Prostate gland (tissue), 2 donors: Measurements from ENCODE around the gene SCYGR3. TPM values are rescaled to one million over a fixed set of nuclear protein-coding genes. Genes with fewer than 3 reads are reported as not detected.

Source experiments
- DNase-seq: peaks from one replicate; pipeline ENCODE4 v3.0.0-alpha.2; 2019; ENCODE audit warnings: low spot score
- H3K27ac ChIP-seq, 2 donors: fragments of 200-600 bp; sonication (generic); 2 replicates each; pipeline ENCODE4 v1.5.1; 2017 to 2019
- H3K27me3 ChIP-seq: fragments of 200-600 bp; sonication (generic); replicated peaks from 2 replicates; pipeline ENCODE4 v1.5.1; 2019; ENCODE audit not compliant: insufficient read depth
- H3K36me3 ChIP-seq, 2 donors: fragments of 200-600 bp; sonication (generic); 1 replicate in 1 of 2; 2 replicates in 1 of 2; pipeline versions ENCODE4 v1.5.1 to v1.8.1; 2017 to 2019
- H3K4me1 ChIP-seq: fragments of 200-600 bp; sonication (generic); replicated peaks from 2 replicates; pipeline ENCODE4 v1.5.1; 2019
- H3K4me3 ChIP-seq, 2 donors: fragments of 200-600 bp; sonication (generic); 2 replicates each; pipeline ENCODE4 v1.5.1; 2017 to 2019
- H3K9me3 ChIP-seq: fragments of 200-600 bp; sonication (generic); 2 replicates; pipeline ENCODE4 v1.5.1; 2017
- POLR2A ChIP-seq: fragments of 450-650 bp; IDR thresholded peaks from one replicate; pipeline ENCODE4 v1.6.1; 2016; ENCODE audit warnings: antibody characterized with exemption, mild to moderate bottlenecking
- POLR2AphosphoS5 ChIP-seq: sonication (generic); formaldehyde crosslinking; IDR thresholded peaks from one replicate; pipeline ENCODE4 v1.6.1; 2017; ENCODE audit warnings: antibody characterized with exemption
- WGBS: methylation state at CpG from one replicate; pipeline ENCODE4 v1.1.5; 2018; 5-methylcytosine and 5-hydroxymethylcytosine counted together
- intact Hi-C: fragments of 100-400 bp; cut with DNase I; formaldehyde crosslinking; loops from one replicate; pipeline ENCODE4 v1.14.2; 2022
- total RNA-seq, 2 donors: library from RNA; depleted of rRNA; stranded (reverse); fragments of >200 nt; gene quantifications; one replicate each; pipeline ENCODE4 v1.1.0, GENCODE V29; 2016
- TF ChIP-seq, protein P1 (sequence below), 4 experiments: fragments of 200-600 bp in 2 of 4; fragments of 450-650 bp in 2 of 4; sonication (generic) in 2 of 4; IDR thresholded peaks; 1 replicate in 3 of 4; 2 replicates in 1 of 4; pipeline ENCODE4 v1.5.1; 2016 to 2019; ENCODE audit warnings: antibody characterized with exemption in 4 of 4, mild to moderate bottlenecking in 2 of 4, moderate library complexity in 2 of 4

The SCYGR3 gene
- total RNA-seq, 2 donors from 2014 or later = not detected

DNA sequence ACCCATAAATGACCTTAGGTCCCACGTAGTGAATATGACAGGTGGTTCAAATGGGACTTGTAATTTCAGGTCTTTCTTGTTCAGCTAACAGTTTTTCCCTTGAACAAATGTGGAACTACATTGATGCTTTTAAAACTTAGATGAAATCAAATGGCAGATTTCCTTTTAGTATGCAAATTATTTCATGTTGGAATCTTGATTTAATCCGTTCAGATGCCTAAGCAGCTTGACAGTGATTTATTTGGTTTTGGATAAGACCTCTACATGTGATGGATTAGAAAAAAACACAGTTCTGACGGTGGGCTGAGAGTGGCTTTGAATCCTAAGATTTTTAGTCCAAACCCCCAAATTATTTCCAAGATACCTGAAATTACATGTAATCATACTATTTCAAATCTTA, 19.6 kb upstream of the SCYGR3 start:
- no peak for DNase-seq
- intact Hi-C loops = no loop called here
- H3K9me3 ChIP-seq = no peaks in the 10 kb centered on the region
- 54% methylated on average over 3 of the region's 3 CpGs for WGBS
- TF ChIP-seq POLR2AphosphoS5 = no peak
- no peak for TF ChIP-seq POLR2A
- TF ChIP-seq, protein P1, sequence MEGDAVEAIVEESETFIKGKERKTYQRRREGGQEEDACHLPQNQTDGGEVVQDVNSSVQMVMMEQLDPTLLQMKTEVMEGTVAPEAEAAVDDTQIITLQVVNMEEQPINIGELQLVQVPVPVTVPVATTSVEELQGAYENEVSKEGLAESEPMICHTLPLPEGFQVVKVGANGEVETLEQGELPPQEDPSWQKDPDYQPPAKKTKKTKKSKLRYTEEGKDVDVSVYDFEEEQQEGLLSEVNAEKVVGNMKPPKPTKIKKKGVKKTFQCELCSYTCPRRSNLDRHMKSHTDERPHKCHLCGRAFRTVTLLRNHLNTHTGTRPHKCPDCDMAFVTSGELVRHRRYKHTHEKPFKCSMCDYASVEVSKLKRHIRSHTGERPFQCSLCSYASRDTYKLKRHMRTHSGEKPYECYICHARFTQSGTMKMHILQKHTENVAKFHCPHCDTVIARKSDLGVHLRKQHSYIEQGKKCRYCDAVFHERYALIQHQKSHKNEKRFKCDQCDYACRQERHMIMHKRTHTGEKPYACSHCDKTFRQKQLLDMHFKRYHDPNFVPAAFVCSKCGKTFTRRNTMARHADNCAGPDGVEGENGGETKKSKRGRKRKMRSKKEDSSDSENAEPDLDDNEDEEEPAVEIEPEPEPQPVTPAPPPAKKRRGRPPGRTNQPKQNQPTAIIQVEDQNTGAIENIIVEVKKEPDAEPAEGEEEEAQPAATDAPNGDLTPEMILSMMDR (IDR thresholded peaks at IDR 0.05) = no peak
- no peaks in the 10 kb centered on the region for H3K27me3 ChIP-seq
- no peaks in the 10 kb centered on the region for H3K4me1 ChIP-seq
- no peak overlapping the region for H3K4me3 ChIP-seq
- no peak overlapping the region for H3K27ac ChIP-seq
- no peaks in the 10 kb centered on the region for H3K36me3 ChIP-seq

- Histone ChIP-seq H3K9me3 (no peaks in the 10 kb centered on the region), H3K4me1 (no peaks in the 10 kb centered on the region), H3K4me3 (no peak overlapping the region), H3K27me3 (no peaks in the 10 kb centered on the region), H3K27ac (no peak overlapping the region), H3K36me3 (no peaks in the 10 kb centered on the region)
- TF ChIP-seq POLR2AphosphoS5 (no peak), POLR2A (no peak)
- TF ChIP-seq, protein P1 (IDR thresholded peaks at IDR 0.05) = no peak
- DNase-seq = no peak
- 85% methylated on average over 6 of the region's 6 CpGs for WGBS
- intact Hi-C loops = no loop called here
These were observed 18.2 kb upstream of the SCYGR3 start for GRCh38 chr2:227632827-227633226.

- TF ChIP-seq POLR2AphosphoS5 = no peak
- TF ChIP-seq POLR2A = no peak
- H3K4me3 ChIP-seq = no peak overlapping the region
- no peaks in the 10 kb centered on the region for H3K27me3 ChIP-seq
- intact Hi-C loops = no loop called here
- H3K27ac ChIP-seq = no peak overlapping the region
- 69% methylated on average over 3 of the region's 3 CpGs for WGBS
- H3K9me3 ChIP-seq = no peaks in the 10 kb centered on the region
- no peaks in the 10 kb centered on the region for H3K4me1 ChIP-seq
- DNase-seq = no peak
- no peaks in the 10 kb centered on the region for H3K36me3 ChIP-seq
These were observed 15.7 kb upstream of the SCYGR3 start for GRCh38 chr2:227630322-227630721.

- Histone ChIP-seq H3K4me3 (no peak overlapping the region), H3K36me3 (no peaks in the 10 kb centered on the region), H3K27me3 (no peaks in the 10 kb centered on the region), H3K9me3 (no peaks in the 10 kb centered on the region), H3K4me1 (no peaks in the 10 kb centered on the region), H3K27ac (no peak overlapping the region)
- no peak for TF ChIP-seq POLR2AphosphoS5
- TF ChIP-seq, protein P1 (IDR thresholded peaks at IDR 0.05) = no peak
- no peak for TF ChIP-seq POLR2A
- no peak for DNase-seq
- WGBS = 65% methylated on average over 7 of the region's 7 CpGs
- intact Hi-C loops = no loop called here
These were observed 14.8 kb upstream of the SCYGR3 start for GRCh38 chr2:227629435-227629834.

DNA sequence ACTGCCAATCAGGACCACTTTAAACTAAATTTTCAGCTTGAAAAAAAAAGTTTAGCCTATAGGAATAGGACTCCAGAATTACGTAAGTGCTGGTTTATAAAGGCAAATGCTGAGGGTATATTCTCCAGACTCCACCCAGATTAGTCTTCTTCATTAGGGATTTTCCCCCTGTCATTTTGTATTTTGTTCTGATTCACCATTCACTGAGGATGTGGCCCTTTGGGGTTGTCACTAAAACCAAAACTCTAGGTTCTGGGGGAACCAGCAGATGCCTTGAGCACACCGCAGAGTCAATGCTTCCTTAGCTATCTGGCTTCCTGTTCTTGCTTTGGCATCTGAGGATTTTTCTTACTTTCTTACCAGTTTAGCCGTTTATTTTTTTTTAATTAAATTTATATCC, 13.1 kb upstream of the SCYGR3 start:
- H3K4me3 ChIP-seq = no peak overlapping the region
- no peak for DNase-seq
- 63% methylated on average over 3 of the region's 3 CpGs for WGBS
- no peaks in the 10 kb centered on the region for H3K36me3 ChIP-seq
- H3K27me3 ChIP-seq = no peaks in the 10 kb centered on the region
- no peaks in the 10 kb centered on the region for H3K4me1 ChIP-seq
- TF ChIP-seq POLR2AphosphoS5 (no peak), POLR2A (no peak)
- TF ChIP-seq, protein P1 (IDR thresholded peaks at IDR 0.05) = no peak
- H3K9me3 ChIP-seq = no peaks in the 10 kb centered on the region
- no peak overlapping the region for H3K27ac ChIP-seq
- intact Hi-C loops = no loop called here
